ENCODE results near the gene PCBP1.
"Not testable (repeated sequence)": the region's sequence is repeated elsewhere in the genome, so short reads cannot be mapped to it uniquely, and the experiment has no call there.

PCBP1 gene

DNA sequence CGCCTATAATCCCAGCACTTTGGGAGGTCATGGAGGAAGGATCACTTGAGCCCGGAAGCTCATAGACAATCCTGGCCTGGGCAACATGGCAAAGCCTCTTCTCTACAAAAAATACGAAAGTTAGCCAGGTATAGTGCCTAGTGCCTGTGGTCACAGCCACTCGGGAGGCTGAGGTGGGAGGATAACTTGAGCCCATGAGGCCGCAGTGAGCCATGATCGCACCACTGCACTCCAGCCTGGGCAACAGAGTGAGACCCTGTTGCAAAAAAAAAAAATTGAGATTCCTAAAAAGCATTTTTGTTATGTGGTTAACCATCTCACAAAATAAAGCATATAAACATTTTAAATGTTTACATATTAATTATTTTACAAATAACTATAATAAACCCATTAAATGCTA is 13.9 kb downstream of the PCBP1 start:
- DNase-seq = no peak

GRCh38 chr2:70101686-70102085 is 14.4 kb downstream of the PCBP1 start:
- not testable (repeated sequence) for DNase-seq

DNA sequence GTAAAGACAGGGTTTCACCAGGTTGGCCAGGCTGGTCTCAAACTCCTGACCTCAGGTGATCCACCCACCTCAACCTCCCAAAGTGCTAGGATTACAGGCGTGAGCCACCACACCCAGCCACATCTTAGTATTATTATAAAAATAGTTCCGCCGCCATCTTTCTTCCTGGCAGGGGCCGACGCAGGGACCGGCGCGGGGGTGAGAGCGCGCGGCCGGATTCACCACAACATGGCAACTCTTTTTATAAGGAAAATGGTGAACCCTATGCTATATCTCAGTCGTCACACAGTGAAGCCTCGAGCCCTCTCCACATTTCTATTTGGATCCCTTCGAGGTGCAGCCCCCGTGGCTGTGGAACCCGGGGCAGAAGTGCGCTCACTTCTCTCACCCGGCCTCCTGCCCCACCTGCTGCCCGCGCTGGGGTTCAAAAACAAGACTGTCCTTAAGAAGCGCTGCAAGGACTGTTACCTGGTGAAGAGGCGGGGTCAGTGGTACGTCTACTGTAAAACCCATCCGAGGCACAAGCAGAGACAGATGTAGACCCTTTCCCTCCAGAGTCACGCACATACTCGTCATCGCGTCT is 15.1 kb downstream of the PCBP1 start:
- DNase-seq = not testable (repeated sequence)

- DNase-seq = no peak
Measured at GRCh38 chr2:70103531-70104061, 16.3 kb downstream of the PCBP1 start.

DNA sequence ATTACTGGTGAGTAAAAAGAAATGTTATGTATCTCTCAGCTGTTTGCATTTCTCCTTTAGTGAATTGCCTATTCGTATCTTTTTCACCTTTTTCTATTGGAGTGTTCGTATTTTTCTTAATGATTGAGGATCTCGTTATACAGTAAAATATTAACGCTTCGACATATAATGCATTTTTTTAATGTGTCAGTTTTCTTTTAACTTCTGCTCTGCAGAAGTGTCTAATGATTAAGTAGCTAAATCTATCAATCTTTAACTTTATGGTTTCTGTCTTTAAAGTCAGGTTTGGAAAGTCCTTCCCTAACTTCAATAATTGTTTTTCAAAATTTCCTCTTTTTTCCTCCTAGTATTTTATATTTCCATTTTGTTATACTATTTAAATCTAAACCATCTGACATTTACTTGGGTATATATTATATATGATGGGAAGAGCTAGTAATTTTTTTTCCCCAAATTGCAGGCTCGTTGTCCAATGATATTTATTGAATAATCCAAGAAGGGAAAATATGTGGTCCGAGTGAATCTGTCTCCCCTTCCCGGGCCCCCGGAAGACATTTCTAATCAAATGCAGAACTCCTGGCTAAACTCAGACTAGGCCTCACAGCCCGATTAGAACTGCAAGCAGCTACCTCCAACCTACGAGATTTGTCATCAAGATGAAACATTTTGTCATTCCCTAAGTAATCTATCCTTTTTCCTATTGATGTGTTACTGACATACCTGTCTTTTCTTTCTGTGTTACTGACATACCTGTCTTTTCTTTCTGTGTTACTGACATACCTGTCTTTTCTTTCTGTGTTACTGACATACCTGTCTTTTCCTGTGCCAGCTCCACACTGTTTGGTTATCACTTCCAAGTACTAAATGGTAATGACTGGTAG is 17.2 kb downstream of the PCBP1 start:
- no peak for DNase-seq

DNA sequence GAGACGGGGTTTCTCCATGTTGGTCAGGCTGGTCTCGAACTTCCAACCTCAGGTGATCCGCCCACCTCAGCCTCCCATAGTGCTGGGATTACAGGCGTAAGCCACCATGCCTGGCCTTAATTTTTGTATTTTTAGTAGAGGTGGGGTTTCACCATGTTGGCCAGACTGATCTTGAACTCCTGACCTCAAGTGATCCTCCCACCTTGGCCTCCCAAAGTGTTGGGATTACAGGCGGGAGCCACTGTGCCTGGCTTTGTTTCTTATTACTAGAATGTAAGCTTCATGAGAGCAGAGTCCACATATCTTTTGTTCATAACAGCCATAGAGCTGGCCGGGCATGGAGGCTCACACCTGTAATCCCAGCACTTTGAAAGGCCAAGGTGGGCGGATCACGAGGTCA is 18.9 kb downstream of the PCBP1 start:
- not testable (repeated sequence) for DNase-seq

- DNase-seq = not testable (repeated sequence)
Measured at GRCh38 chr2:70110397-70110796, 23.1 kb downstream of the PCBP1 start.

DNA sequence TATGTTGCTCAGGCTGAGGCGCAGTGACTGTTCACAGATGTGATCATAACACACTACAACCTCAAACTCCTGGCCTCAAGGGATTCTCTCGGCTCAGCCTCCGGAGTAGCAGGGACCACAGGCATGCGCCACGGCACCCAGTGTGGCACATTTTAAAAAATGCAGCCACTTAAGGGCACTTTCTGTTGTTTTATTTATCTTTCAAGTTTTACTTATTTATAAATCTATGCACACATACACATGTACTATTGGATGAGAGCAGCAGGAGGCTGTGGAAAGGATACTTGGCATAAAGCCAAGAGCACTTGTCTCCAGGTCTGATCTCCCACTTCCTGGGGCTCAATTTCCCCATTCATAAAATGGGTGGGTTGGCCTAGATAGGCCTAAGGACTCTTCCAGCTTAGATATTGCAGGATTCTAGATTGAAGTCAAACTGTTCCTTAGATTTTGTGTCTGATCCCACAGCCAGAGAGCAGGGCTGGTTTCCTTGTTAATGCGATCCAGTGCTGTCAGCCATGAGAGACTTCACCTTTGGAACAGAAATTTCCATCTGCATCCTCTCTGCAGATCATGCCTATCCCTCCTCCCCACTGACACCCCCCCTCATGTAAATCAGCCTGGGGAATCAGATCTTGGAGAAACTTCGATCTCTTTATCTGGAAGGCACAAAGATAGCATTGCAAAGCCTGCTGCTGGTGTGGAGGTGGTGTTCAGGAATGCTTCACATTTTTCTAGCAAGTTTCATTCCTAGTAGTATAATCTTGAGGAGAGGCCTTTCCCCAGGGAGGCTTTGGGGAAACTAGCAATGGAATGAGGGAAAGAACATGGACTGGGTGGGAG is 24.7 kb downstream of the PCBP1 start:
- no peak for DNase-seq

GRCh38 chr2:70113359-70114070 is 26.2 kb downstream of the PCBP1 start:
- no peak for DNase-seq

DNA sequence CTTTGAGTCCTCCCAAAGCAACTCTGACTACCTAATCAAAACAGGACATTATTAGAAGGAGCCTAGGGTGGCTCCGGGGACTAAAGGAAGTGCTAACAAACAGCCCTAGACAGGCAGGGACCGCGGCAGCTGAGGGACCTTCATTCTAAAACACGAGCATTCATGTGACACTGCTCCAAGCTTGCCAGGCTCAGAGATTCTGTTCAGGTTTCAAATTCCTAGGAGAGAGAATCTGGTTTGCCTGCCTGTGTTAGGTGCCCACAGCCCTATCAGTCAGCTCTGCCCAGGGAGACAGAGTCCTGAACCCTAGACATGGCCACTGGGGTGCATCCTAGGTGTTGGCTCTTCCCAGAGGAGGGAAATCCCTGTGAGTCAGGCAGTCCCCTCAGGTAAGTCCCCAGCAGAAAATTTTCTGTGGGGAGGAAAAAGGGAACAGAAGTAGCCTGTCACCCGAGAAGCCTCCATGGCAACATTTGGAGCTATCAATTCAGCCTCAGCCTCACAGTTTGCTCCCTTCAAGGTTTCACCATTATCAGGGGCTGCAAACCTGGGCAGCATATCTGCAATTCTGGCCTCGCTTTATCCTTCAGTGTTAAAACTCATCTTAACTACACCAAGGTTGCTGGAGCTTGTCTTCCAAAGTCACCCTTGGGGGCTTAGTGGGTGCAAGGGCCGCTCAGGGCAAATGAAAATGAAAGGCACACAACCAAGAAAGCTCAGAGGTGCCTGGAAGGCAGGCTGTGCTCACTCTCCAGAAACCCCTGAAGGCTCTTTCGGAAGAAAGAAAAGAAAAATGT is 28.6 kb downstream of the PCBP1 start:
- DNase-seq = no peak

DNA sequence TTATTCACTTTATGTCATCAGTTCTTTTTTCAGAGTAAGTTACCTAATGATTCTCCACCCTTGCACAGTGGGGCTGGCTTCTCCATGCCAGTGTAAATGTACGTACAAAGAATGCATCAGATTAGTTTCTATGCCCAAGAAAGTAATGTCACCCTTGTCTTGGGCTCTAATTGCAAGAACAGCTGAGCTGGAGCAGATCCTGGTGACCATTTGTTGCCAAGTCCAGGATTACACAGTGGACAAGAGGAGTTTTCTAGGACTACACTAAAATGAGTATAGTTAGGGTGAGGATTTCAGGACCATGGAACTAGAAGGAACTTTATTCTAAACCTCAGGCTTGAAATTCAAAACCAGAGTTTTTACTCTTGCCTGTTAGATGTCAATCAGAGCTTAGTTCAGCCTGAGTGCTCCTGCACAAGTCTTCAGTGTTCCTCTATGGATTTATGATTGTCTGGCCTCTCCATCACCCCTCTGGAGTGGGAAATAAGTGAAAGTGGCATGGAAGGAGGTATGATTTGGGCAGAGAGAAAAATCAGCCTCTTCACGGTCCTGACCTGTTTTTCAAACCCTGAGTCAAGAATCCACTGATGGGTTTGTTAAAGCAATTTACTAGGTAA is 29.8 kb downstream of the PCBP1 start:
- no peak for DNase-seq

DNA sequence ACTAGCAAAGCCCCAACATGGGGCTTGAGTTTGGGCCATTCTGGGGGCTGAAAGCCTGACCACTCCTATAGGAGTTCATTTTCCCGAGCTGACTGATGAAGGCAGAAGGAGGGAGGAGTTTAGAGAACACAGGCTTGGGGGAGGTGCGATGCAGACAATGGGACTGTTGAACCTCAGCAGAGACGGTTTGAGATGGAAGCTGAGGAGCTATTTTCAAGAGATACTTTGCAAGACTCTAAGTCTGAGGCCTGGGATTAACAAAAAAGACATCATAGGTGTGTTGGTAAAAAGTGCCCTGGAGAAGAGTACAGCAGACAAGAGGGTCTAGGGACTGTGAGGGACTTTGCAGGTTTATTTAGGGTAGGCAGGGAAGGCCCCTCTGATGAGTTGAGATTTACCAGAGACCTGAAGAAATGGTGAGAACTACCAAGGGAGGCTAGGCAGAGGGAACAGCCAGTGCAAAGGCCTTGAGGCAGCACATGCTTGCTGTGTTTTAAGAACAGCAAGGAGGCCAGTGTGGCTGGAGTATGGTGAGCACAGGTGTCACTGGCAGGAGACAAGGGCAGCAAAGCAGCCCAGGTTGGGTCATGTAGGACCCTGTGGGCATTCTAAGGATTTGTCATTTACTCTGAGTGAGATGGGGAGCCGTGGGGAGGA is 31.6 kb downstream of the PCBP1 start:
- no peak for DNase-seq

DNA sequence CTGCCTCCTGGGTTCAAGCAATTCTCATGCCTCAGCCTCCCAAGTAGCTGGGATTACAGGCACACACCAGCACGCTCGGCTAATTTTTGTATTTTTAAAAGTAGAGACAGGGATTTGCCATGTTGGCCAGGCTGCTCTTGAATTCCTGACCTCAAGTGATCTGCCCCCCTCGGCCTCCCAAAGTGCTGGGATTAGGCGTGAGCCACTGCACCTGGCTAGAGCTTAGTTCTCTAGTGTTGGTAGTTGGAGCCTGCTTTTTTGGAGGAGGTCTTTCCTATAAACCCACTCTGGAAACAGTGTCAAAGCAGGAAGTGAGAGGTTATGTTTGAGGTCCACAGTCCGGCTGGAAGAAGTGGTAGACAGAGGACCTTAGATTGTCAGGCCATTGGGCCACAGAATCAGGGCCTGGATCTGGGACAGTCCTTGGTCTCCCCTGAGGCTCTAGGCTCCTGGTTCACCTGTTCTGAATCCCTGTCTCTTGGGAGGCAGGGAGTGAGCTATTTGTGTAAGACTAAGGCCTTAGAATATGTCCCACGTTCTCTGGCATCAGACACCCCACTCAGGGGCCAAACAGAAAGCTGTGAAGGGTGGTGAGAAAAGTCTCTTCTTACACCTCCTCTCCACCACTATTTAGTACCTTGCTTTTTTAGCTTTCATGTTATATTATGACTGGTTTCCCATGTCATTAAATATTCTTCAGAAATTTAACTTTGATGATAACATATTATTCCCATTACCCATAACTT is 34.5 kb downstream of the PCBP1 start:
- DNase-seq = no peak

DNA sequence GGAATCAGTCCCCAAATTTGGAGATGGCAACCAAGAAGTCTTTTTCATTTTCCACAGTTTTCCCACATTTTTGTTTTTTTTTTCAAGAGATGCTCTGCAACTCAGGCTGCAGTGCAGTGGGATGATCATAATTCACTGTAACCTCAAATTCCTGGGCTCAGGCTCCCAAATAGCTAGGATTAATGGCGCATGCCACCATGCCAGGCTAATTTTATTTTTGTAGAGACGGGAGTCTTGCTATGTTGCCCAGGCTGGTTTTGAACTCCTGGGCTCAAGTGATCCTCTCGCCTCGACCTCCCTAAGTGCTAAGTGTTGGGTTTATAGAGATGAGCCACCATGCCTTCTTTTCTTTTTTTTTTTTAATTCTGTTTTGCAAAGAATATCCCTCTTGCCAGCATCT is 35.2 kb downstream of the PCBP1 start:
- DNase-seq = no peak

- DNase-seq = no peak
Measured at GRCh38 chr2:70123051-70123828, 36.0 kb downstream of the PCBP1 start.

DNA sequence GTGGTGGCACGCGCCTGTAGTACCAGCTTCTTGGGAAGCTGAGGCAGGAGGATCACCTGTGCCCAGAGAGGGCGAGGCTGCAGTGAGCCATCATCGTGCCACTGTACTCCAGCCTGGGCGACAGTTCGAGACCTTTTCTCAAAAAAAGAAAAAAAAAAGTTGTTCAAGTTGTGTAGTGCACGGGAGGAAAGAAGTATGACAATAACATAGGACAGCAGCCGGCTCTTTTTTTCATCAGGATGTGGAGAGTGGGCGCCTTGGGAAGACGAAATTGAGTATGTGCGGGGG is 36.5 kb downstream of the PCBP1 start:
- DNase-seq = no peak

GRCh38 chr2:70124983-70125480 is 37.8 kb downstream of the PCBP1 start:
- DNase-seq = no peak

- no peak for DNase-seq
Measured at GRCh38 chr2:70125498-70125898, 38.2 kb downstream of the PCBP1 start.

DNA sequence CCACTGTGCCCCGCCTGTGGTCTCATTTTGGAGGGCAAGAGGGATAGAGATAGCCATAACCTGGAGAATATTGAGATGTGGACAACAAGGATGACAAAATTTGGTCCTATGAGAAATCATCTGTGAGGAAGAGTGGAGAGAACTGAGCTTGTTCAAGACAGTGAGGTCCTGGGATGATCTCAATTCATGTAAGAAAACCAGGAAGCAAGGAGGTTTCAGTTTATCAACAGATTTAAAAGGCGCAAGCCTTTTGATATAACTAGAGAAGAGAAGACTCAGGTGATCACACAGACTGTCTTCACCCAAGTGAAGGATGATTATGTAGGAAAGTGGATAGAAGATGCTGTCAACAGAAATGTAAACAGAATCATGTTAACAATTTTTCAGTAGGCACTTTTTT is 39.1 kb downstream of the PCBP1 start:
- no peak for DNase-seq

Measured in NCI-H2081 treated with DMSO at 0.1 percent for 48 hours (cell line).